Gastroesophageal sphincter (tissue), 4 donors: ENCODE measurements around the gene BCL2. TPM values are rescaled to one million over a fixed set of nuclear protein-coding genes. Genes with fewer than 3 reads are reported as not detected.

Experiments used
- ATAC-seq: fragments of 150-250 bp; one replicate; pipeline ENCODE4 v1.9.1; 2016; ENCODE audit warnings: mild to moderate bottlenecking, moderate library complexity
- H3K27ac ChIP-seq, 4 donors: fragments of 200-600 bp; sonication (generic) in 3 of 4; 1 replicate in 3 of 4; 2 replicates in 1 of 4; pipeline ENCODE4 v1.5.1; 2016 to 2019
- H3K27me3 ChIP-seq: fragments of 200-600 bp; sonication (generic); one replicate; pipeline ENCODE4 v1.5.1; 2019
- H3K36me3 ChIP-seq, 2 donors: fragments of 200-600 bp; sonication (generic); one replicate each; pipeline ENCODE4 v1.5.1; 2019; ENCODE audit warnings: control low read depth in 1 of 2
- H3K4me1 ChIP-seq, 3 donors: fragments of 200-600 bp; sonication (generic); 1 replicate in 2 of 3; 2 replicates in 1 of 3; pipeline ENCODE4 v1.5.1; 2016 to 2019; ENCODE audit warnings: control low read depth in 2 of 3
- H3K4me3 ChIP-seq, 2 donors: fragments of 200-600 bp; sonication (generic); one replicate each; pipeline ENCODE4 v1.5.1; 2019; ENCODE audit warnings: mild to moderate bottlenecking in 1 of 2, moderate library complexity in 1 of 2
- H3K9me3 ChIP-seq, 3 donors: fragments of 200-600 bp; sonication (generic); one replicate each; pipeline ENCODE4 v1.5.1; 2017 to 2019; ENCODE audit warnings: control low read depth in 2 of 3
- CTCF ChIP-seq, 4 experiments: fragments of 200-600 bp in 2 of 4; fragments of 450-650 bp in 2 of 4; sonication (generic) in 1 of 4; IDR thresholded peaks; one replicate each; pipeline ENCODE4 v1.5.1; 2017 to 2019; ENCODE audit warnings: antibody characterized with exemption in 4 of 4, mild to moderate bottlenecking in 2 of 4, moderate library complexity in 2 of 4
- EP300 ChIP-seq: sonication (generic); formaldehyde crosslinking; IDR thresholded peaks from one replicate; pipeline ENCODE4 v1.6.1; 2017; ENCODE audit warnings: antibody characterized with exemption, mild to moderate bottlenecking
- POLR2A ChIP-seq, 2 donors: fragments of 450-650 bp; IDR thresholded peaks; one replicate each; pipeline ENCODE4 v1.6.1; 2017; ENCODE audit warnings: antibody characterized with exemption in 2 of 2, mild to moderate bottlenecking in 2 of 2, moderate library complexity in 1 of 2
- POLR2AphosphoS5 ChIP-seq: sonication (generic); formaldehyde crosslinking; IDR thresholded peaks from one replicate; pipeline ENCODE4 v1.6.1; 2017; ENCODE audit warnings: antibody characterized with exemption
- WGBS, 2 donors: methylation state at CpG; one replicate each; pipeline ENCODE4 v1.1.5; 2018; ENCODE audit warnings: low coverage in 1 of 2; 5-methylcytosine and 5-hydroxymethylcytosine counted together
- total RNA-seq, 4 donors: library from RNA; depleted of rRNA; stranded (reverse); fragments of >200 nt; gene quantifications; one replicate each; pipeline ENCODE4 v1.1.0, GENCODE V29; 2016

The BCL2 gene
- total RNA-seq, 4 donors from 2014 or later, result 31.2 to 41.7 (median 32.7) TPM

GRCh38 chr18:63138436-63139340 lies 180.9 kb downstream of the BCL2 start:
- no peak for ATAC-seq
- 75 to 92% methylated on average over 4 to 8 of the region's 10 CpGs for WGBS, 2 donors
- Histone ChIP-seq H3K27me3 (no peaks in the 10 kb centered on the region), H3K36me3 (no peaks in the 10 kb centered on the region), H3K9me3 (no peaks in the 10 kb centered on the region), H3K27ac (peak overlapping the region in 1 of 4 donors; percentile 29), H3K4me3 (no peak overlapping the region), H3K4me1 (peaks cover 0 to 40% (median 0%) of the 10 kb centered on the region in 3 donors)
- TF ChIP-seq POLR2A (IDR thresholded peaks at IDR 0.05), result no peak
- TF ChIP-seq POLR2AphosphoS5, result no peak
- no peak for TF ChIP-seq CTCF (IDR thresholded peaks at IDR 0.05)
- TF ChIP-seq EP300, result no peak

- H3K36me3 ChIP-seq, result no peaks in the 10 kb centered on the region
- no peak overlapping the region for H3K4me3 ChIP-seq
- WGBS, 2 donors, result 69 to 81% methylated on average over 8 to 10 of the region's 12 CpGs
- H3K4me1 ChIP-seq, result peaks cover 0 to 34% (median under 1%) of the 10 kb centered on the region in 3 donors
- no peaks in the 10 kb centered on the region for H3K9me3 ChIP-seq
- no peaks in the 10 kb centered on the region for H3K27me3 ChIP-seq
- peak overlapping the region in 1 of 4 donors; percentile 29 for H3K27ac ChIP-seq
- TF ChIP-seq POLR2AphosphoS5, result no peak
- TF ChIP-seq EP300, result no peak
- TF ChIP-seq POLR2A (IDR thresholded peaks at IDR 0.05), result no peak
- TF ChIP-seq CTCF (IDR thresholded peaks at IDR 0.05), result no peak
- ATAC-seq, result peak; percentile 49
Observed at GRCh38 chr18:63137999-63138435, 181.6 kb downstream of the BCL2 start.

- H3K9me3 ChIP-seq, result no peaks in the 10 kb centered on the region
- no peak for ATAC-seq
- 76% methylated on average over 3 of the region's 3 CpGs; no CpG with 5 or more reads in 1 of the 2 donors for WGBS, 2 donors
Observed at GRCh38 chr18:63135101-63135500, 184.5 kb downstream of the BCL2 start.

GRCh38 chr18:63132819-63133200 lies 186.8 kb downstream of the BCL2 start:
- no peaks in the 10 kb centered on the region for H3K27me3 ChIP-seq
- peaks cover 0 to 26% (median 11%) of the 10 kb centered on the region in 3 donors for H3K4me1 ChIP-seq
- H3K9me3 ChIP-seq, result no peaks in the 10 kb centered on the region
- no peak for ATAC-seq
- H3K4me3 ChIP-seq, result no peak overlapping the region
- H3K36me3 ChIP-seq, result peaks cover 0 to 7% of the 10 kb centered on the region in 2 donors
- H3K27ac ChIP-seq, result no peak overlapping the region
- WGBS, 2 donors, result 78 to 100% methylated on average over 1 to 4 of the region's 8 CpGs
- no peak for TF ChIP-seq EP300
- no peak for TF ChIP-seq POLR2AphosphoS5
- TF ChIP-seq CTCF (IDR thresholded peaks at IDR 0.05), result no peak
- no peak for TF ChIP-seq POLR2A (IDR thresholded peaks at IDR 0.05)

More at GRCh38 chr18:63135101-63135500, 184.5 kb downstream of the BCL2 start:
- H3K27me3 ChIP-seq, result no peaks in the 10 kb centered on the region
- no peak overlapping the region for H3K4me3 ChIP-seq
- no peak overlapping the region for H3K27ac ChIP-seq
- H3K4me1 ChIP-seq, result peaks cover 0 to 43% (median 11%) of the 10 kb centered on the region in 3 donors
- no peaks in the 10 kb centered on the region for H3K36me3 ChIP-seq
- TF ChIP-seq CTCF (IDR thresholded peaks at IDR 0.05) (no peak), POLR2A (IDR thresholded peaks at IDR 0.05) (no peak), POLR2AphosphoS5 (no peak)
